IMR-90 (cell line): ENCODE data around the gene CRTC1. TPM values are rescaled to one million over a fixed set of nuclear protein-coding genes. Genes with fewer than 3 reads are reported as not detected.

ENCODE experiments used
- ATAC-seq: fragments of 200-7000 bp; cut with Tn5 transposase; 2 replicates; pipeline ENCODE4 v1.9.1; 2020; ENCODE audit warnings: low read depth, mild to moderate bottlenecking, moderate library complexity
- BruUV-seq: library from RNA; stranded (reverse); fragments of 400-500 nt; replicated peaks from 2 replicates; lab custom pipeline; 2021; lab: Mats Ljungman, UMichigan
- CTCF ChIA-PET: fragments of 300-600 bp; formaldehyde crosslinking; extraction: SDS; loops from one replicate; lab custom pipeline; 2021; ENCODE audit warnings: antibody characterized with exemption; lab: Yijun Ruan, JAX
- POLR2A ChIA-PET: fragments of 300-600 bp; sonication (Branson Sonifier 250); formaldehyde crosslinking; loops from one replicate; lab custom pipeline; 2022; ENCODE audit warnings: antibody characterized with exemption; ENCODE audit not compliant: unreplicated experiment; lab: Charles Lee
- DNase-seq: peaks from one replicate; pipeline ENCODE4 v3.0.0; 2013
- H2AFZ ChIP-seq: replicated peaks from 2 replicates; pipeline ENCODE3; 2013; ENCODE audit warnings: low read length, mild to moderate bottlenecking; ENCODE audit not compliant: poor library complexity
- H2AK5ac ChIP-seq: 2 replicates; pipeline ENCODE4 v1.6.1; 2013; ENCODE audit warnings: low read depth, low read length, inconsistent platforms
- H2AK9ac ChIP-seq: replicated peaks from 2 replicates; pipeline ENCODE3; 2013; ENCODE audit warnings: mild to moderate bottlenecking, low read depth, low read length, moderate library complexity; ENCODE audit not compliant: poor library complexity
- H2BK120ac ChIP-seq: 2 replicates; pipeline ENCODE4 v1.6.1; 2013; ENCODE audit warnings: low read depth, low read length, inconsistent platforms
- H2BK15ac ChIP-seq: 3 replicates; pipeline ENCODE4 v1.6.1; 2013; ENCODE audit warnings: low read depth, low read length, inconsistent platforms
- H2BK20ac ChIP-seq: 2 replicates; pipeline ENCODE4 v1.6.1; 2013; ENCODE audit warnings: low read depth, mild to moderate bottlenecking, inconsistent platforms, low read length, moderate library complexity
- H2BK5ac ChIP-seq: 2 replicates; pipeline ENCODE4 v1.6.1; 2013; ENCODE audit warnings: mild to moderate bottlenecking, low read depth, low read length, inconsistent platforms; ENCODE audit not compliant: poor library complexity, severe bottlenecking
- H3K14ac ChIP-seq: replicated peaks from 2 replicates; pipeline ENCODE4 v1.6.1; 2013; ENCODE audit warnings: low read depth, low read length, inconsistent platforms
- H3K18ac ChIP-seq: 2 replicates; pipeline ENCODE4 v1.6.1; 2013; ENCODE audit warnings: low read depth, low read length, control low read depth
- H3K23ac ChIP-seq: 2 replicates; pipeline ENCODE4 v1.6.1; 2013; ENCODE audit warnings: low read depth, low read length, inconsistent platforms
- H3K27ac ChIP-seq: 2 replicates; pipeline ENCODE4 v1.5.1; 2013; ENCODE audit warnings: mild to moderate bottlenecking, control low read depth, low read length; ENCODE audit not compliant: insufficient read depth
- H3K27me3 ChIP-seq: 2 replicates; pipeline ENCODE4 v1.6.1; 2013; ENCODE audit warnings: low read length; ENCODE audit not compliant: control insufficient read depth, insufficient read depth
- H3K36me3 ChIP-seq: 2 replicates; pipeline ENCODE4 v1.6.1; 2013; ENCODE audit warnings: low read length, mixed read lengths; ENCODE audit not compliant: control insufficient read depth, insufficient read depth
- H3K4ac ChIP-seq: 2 replicates; pipeline ENCODE4 v1.6.1; 2013; ENCODE audit warnings: low read depth, low read length, inconsistent platforms
- H3K4me1 ChIP-seq: 2 replicates; pipeline ENCODE4 v1.6.1; 2013; ENCODE audit warnings: low read length, mixed read lengths; ENCODE audit not compliant: control insufficient read depth, insufficient read depth
- H3K4me2 ChIP-seq: 2 replicates; pipeline ENCODE4 v1.6.1; 2013; ENCODE audit warnings: low read depth, mild to moderate bottlenecking, control low read depth, low read length, moderate library complexity
- H3K4me3 ChIP-seq: 2 replicates; pipeline ENCODE4 v1.5.1; 2013; ENCODE audit warnings: low read depth, mild to moderate bottlenecking, control low read depth, low read length, moderate library complexity; ENCODE audit not compliant: insufficient read depth
- H3K56ac ChIP-seq: 2 replicates; pipeline ENCODE4 v1.6.1; 2013; ENCODE audit warnings: low read length, inconsistent platforms; ENCODE audit not compliant: insufficient read depth; ENCODE audit errors: extremely low read depth
- H3K79me1 ChIP-seq, 2 experiments: 2 replicates each; pipeline ENCODE4 v1.6.1; 2013; ENCODE audit warnings: low read length in 2 of 2, inconsistent platforms in 1 of 2, low read depth in 1 of 2
- H3K9ac ChIP-seq: 2 replicates; pipeline ENCODE4 v1.6.1; 2013; ENCODE audit warnings: low read depth, low read length, control low read depth
- H3K9me1 ChIP-seq: 2 replicates; pipeline ENCODE4 v1.6.1; 2013; ENCODE audit warnings: low read length, inconsistent platforms; ENCODE audit not compliant: insufficient read depth
- H3K9me3 ChIP-seq: 2 replicates; pipeline ENCODE4 v1.6.1; 2013; ENCODE audit warnings: low read length; ENCODE audit not compliant: control insufficient read depth, insufficient read depth
- H4K20me1 ChIP-seq: 2 replicates; pipeline ENCODE4 v1.6.1; 2013; ENCODE audit warnings: low read length, inconsistent platforms; ENCODE audit not compliant: insufficient read depth
- H4K5ac ChIP-seq: 2 replicates; pipeline ENCODE4 v1.6.1; 2013; ENCODE audit warnings: mild to moderate bottlenecking, low read depth, low read length, control low read depth
- H4K8ac ChIP-seq, 2 experiments: 2 replicates each; pipeline ENCODE4 v1.6.1; 2013; ENCODE audit warnings: low read depth in 2 of 2, low read length in 2 of 2, control low read depth in 1 of 2, inconsistent platforms in 1 of 2
- H4K91ac ChIP-seq: 2 replicates; pipeline ENCODE4 v1.6.1; 2013; ENCODE audit warnings: low read depth, low read length, inconsistent platforms; ENCODE audit not compliant: insufficient read depth
- CHD1 ChIP-seq: IDR thresholded peaks from 2 replicates; pipeline ENCODE4 v1.6.1; 2012; ENCODE audit warnings: low read depth, low read length, improper control_type of control experiment
- MAFK ChIP-seq: IDR thresholded peaks from 2 replicates; pipeline ENCODE4 v1.6.1; 2012; ENCODE audit warnings: low read depth, low read length, improper control_type of control experiment
- MAZ ChIP-seq: IDR thresholded peaks from 2 replicates; pipeline ENCODE4 v1.6.1; 2012; ENCODE audit warnings: low read depth, mild to moderate bottlenecking, low read length, improper control_type of control experiment, moderate library complexity, borderline replicate concordance
- POLR2A ChIP-seq: IDR thresholded peaks from 2 replicates; pipeline ENCODE4 v1.6.1; 2012; ENCODE audit warnings: mild to moderate bottlenecking, low read depth, low read length
- USF2 ChIP-seq: fragments of 150-350 bp; IDR thresholded peaks from 2 replicates; pipeline ENCODE4 v1.6.1; 2017; ENCODE audit warnings: mild to moderate bottlenecking, antibody characterized with exemption, low read length, low read depth
- WGBS, 2 experiments: methylation state at CpG; one replicate each; pipeline versions ENCODE4 v1.1.5 to v1.1.7; 2013; ENCODE audit warnings: missing lambda C conversion rate in 2 of 2; ENCODE audit not compliant: insufficient read length in 1 of 2; ENCODE audit errors: extremely low coverage in 2 of 2; 5-methylcytosine and 5-hydroxymethylcytosine counted together
- dilution Hi-C: fragments of 300-500 bp; cut with HindIII; formaldehyde crosslinking; loops from one replicate; pipeline ENCODE4 v1.14.3; 2018; ENCODE audit warnings: low sequenced_read_pairs; ENCODE audit not compliant: unreplicated experiment
- in situ Hi-C: fragments of 300-500 bp; cut with MboI; formaldehyde crosslinking; loops from 3 replicates; pipeline ENCODE4 v1.14.3; 2019; ENCODE audit warnings: low sequenced_read_pairs, inconsistent platforms, mixed read lengths
- intact Hi-C: fragments of 100-400 bp; cut with micrococcal nuclease; formaldehyde crosslinking; loops from 2 replicates; pipeline ENCODE4 v1.10.0; 2022
- polyA plus RNA-seq, 3 experiments: library from polyadenylated mRNA; depleted of rRNA; stranded (reverse); fragments of >200 nt; gene quantifications; 2 replicates each; pipeline ENCODE4 v1.2.3, GENCODE V29; 2012; ENCODE audit warnings: low replicate concordance in 1 of 3
- total RNA-seq: library from RNA; depleted of rRNA; stranded (reverse); fragments of >200 nt; gene quantifications from 2 replicates; pipeline ENCODE4 v1.2.3, GENCODE V29; 2012

The CRTC1 gene
- total and polyA plus RNA-seq, 2 of the 4 experiments (the other 2 are of a cell fraction) = 0.18 to 5.7 TPM

- H2AK5ac ChIP-seq = peak overlapping the region; percentile 93
- peak overlapping the region; percentile 22 for H2AK9ac ChIP-seq
- H3K27ac ChIP-seq = peak overlapping the region; percentile 71
- peak overlapping the region; percentile 64 for H3K56ac ChIP-seq
- dilution Hi-C loops = no loop called here
- peaks cover 30% of the 10 kb centered on the region for H3K9me1 ChIP-seq
- H2BK20ac ChIP-seq = peak overlapping the region; percentile 84
- peak overlapping the region; percentile 83 for H4K91ac ChIP-seq
- peak overlapping the region; percentile 84 for H2AFZ ChIP-seq
- ChIA-PET POLR2A (interaction anchor here (1.4 kb wide), 1 partner anchor 92 kb away, joined by 16 read pairs; the partner anchor contains the start of gene KXD1), CTCF (no interaction called here)
- H3K9ac ChIP-seq = peak overlapping the region; percentile 40
- TF ChIP-seq MAZ (peak; percentile 77; the same call in 1 of the 2 replicates), CHD1 (no peak), MAFK (no peak), USF2 (no peak), POLR2A (0 out of 2 replicates have a peak, but pooled peaks have one; percentile 14)
- H3K9me3 ChIP-seq = no peaks in the 10 kb centered on the region
- peaks cover 37% of the 10 kb centered on the region for H3K4me1 ChIP-seq
- H2BK120ac ChIP-seq = peak overlapping the region; percentile 85
- H3K4me3 ChIP-seq = no peak overlapping the region
- in situ Hi-C loops = no loop called here
- peaks cover 22 to 62% of the 10 kb centered on the region in 2 experiments; a peak in 3 of 4 replicates for H3K79me1 ChIP-seq
- 21% methylated on average over 9 of the region's 25 CpGs; no CpG with 5 or more reads in 1 of the 2 experiments for WGBS, 2 experiments
- H2BK5ac ChIP-seq = peak overlapping the region; percentile 81
- no peak overlapping the region; the same call in 1 of the 3 replicates for H2BK15ac ChIP-seq
- BruUV-seq = no TSS peak
- peak overlapping the region; percentile 45 for H3K14ac ChIP-seq
- peak overlapping the region; percentile 43 for H4K5ac ChIP-seq
- peaks cover 34% of the 10 kb centered on the region for H4K20me1 ChIP-seq
- peak overlapping the region; percentile 20 to 83 for H4K8ac ChIP-seq
- ATAC-seq (peak; percentile 54), DNase-seq (peak; percentile 70)
- H3K18ac ChIP-seq = peak overlapping the region; percentile 59
- H3K4ac ChIP-seq = peak overlapping the region; percentile 90
- peak overlapping the region; percentile 85 for H3K23ac ChIP-seq
- H3K4me2 ChIP-seq = peak overlapping the region; percentile 71
- no peaks in the 10 kb centered on the region for H3K36me3 ChIP-seq
- intact Hi-C loops = loop anchor here (1.0 kb wide), 1 partner anchor 55 kb away; no protein-coding TSS in a partner anchor
- H3K27me3 ChIP-seq = no peaks in the 10 kb centered on the region
Observed at GRCh38 chr19:18649371-18650020, 34.0 kb upstream of the CRTC1 start.
